ENCODE data around the gene TRIO.
A peak's percentile ranks its signal among the peaks of the same experiment; 100 is the strongest.

Gene TRIO

GRCh38 chr5:14349029-14349428 is 205.9 kb downstream of the TRIO start:
- no peak for DNase-seq (ENCODE audit: low read depth in 1 of 2, low spot score in 1 of 2)

- DNase-seq (ENCODE audit: low read depth in 1 of 2, low spot score in 1 of 2): no peak
Observed at GRCh38 chr5:14351086-14351661, 208.0 kb downstream of the TRIO start.

GRCh38 chr5:14351845-14352712 is 208.9 kb downstream of the TRIO start:
- DNase-seq (ENCODE audit: low read depth in 1 of 2, low spot score in 1 of 2): peak; percentile 10 to 46

GRCh38 chr5:14353726-14354474 is 210.8 kb downstream of the TRIO start:
- DNase-seq (ENCODE audit: low read depth in 1 of 2, low spot score in 1 of 2): no peak

GRCh38 chr5:14355391-14355790 is 212.2 kb downstream of the TRIO start:
- DNase-seq (ENCODE audit: low read depth in 1 of 2, low spot score in 1 of 2): no peak

GRCh38 chr5:14356305-14356704 is 213.2 kb downstream of the TRIO start:
- DNase-seq (ENCODE audit: low read depth in 1 of 2, low spot score in 1 of 2): no peak

GRCh38 chr5:14357441-14357840 is 214.3 kb downstream of the TRIO start:
- no peak for DNase-seq (ENCODE audit: low read depth in 1 of 2, low spot score in 1 of 2)

GRCh38 chr5:14357851-14358250 is 214.7 kb downstream of the TRIO start:
- no peak for DNase-seq (ENCODE audit: low read depth in 1 of 2, low spot score in 1 of 2)

- no peak for DNase-seq (ENCODE audit: low read depth in 1 of 2, low spot score in 1 of 2)
Observed at GRCh38 chr5:14358536-14358935, 215.4 kb downstream of the TRIO start.

- DNase-seq (ENCODE audit: low read depth in 1 of 2, low spot score in 1 of 2): no peak
Observed at GRCh38 chr5:14359069-14360043, 216.2 kb downstream of the TRIO start.

- no peak for DNase-seq (ENCODE audit: low read depth in 1 of 2, low spot score in 1 of 2)
Observed at GRCh38 chr5:14362491-14362890, 219.3 kb downstream of the TRIO start.

- DNase-seq (ENCODE audit: low read depth in 1 of 2, low spot score in 1 of 2): no peak
Observed at GRCh38 chr5:14364096-14364495, 221.0 kb downstream of the TRIO start.

- no peak for DNase-seq (ENCODE audit: low read depth in 1 of 2, low spot score in 1 of 2)
Observed at GRCh38 chr5:14364576-14365472, 221.7 kb downstream of the TRIO start.

- DNase-seq (ENCODE audit: low read depth in 1 of 2, low spot score in 1 of 2): no peak
Observed at GRCh38 chr5:14365831-14366430, 222.8 kb downstream of the TRIO start.

- DNase-seq (ENCODE audit: low read depth in 1 of 2, low spot score in 1 of 2): no peak
Observed at GRCh38 chr5:14366763-14367162, 223.6 kb downstream of the TRIO start.

GRCh38 chr5:14367364-14367763 is 224.2 kb downstream of the TRIO start:
- DNase-seq (ENCODE audit: low read depth in 1 of 2, low spot score in 1 of 2): no peak

- DNase-seq (ENCODE audit: low read depth in 1 of 2, low spot score in 1 of 2): no peak
Observed at GRCh38 chr5:14369780-14370179, 226.6 kb downstream of the TRIO start.

GRCh38 chr5:14370386-14370785 is 227.2 kb downstream of the TRIO start:
- DNase-seq (ENCODE audit: low read depth in 1 of 2, low spot score in 1 of 2): no peak

- no peak for DNase-seq (ENCODE audit: low read depth in 1 of 2, low spot score in 1 of 2)
Observed at GRCh38 chr5:14373685-14374084, 230.5 kb downstream of the TRIO start.
